Left lung (tissue), 10 donors: ENCODE data around the gene PLAGL2. TPM values are rescaled to one million over a fixed set of nuclear protein-coding genes. Genes with fewer than 3 reads are reported as not detected.

Experiments
- ATAC-seq: fragments of 200-7000 bp; cut with Tn5 transposase; one replicate; pipeline ENCODE4 v1.9.1; 2020; ENCODE audit warnings: moderate library complexity
- DNase-seq, 4 donors: peaks; one replicate each; pipeline ENCODE4 v3.0.0-alpha.2; 2013 to 2020
- H3K27ac ChIP-seq, 2 donors: fragments of 200-600 bp; sonication (generic) in 1 of 2; one replicate each; pipeline versions ENCODE4 v1.5.0 to v1.8.0; 2020 to 2021
- H3K27me3 ChIP-seq, 2 donors: fragments of 200-600 bp; sonication (generic) in 1 of 2; one replicate each; pipeline versions ENCODE4 v1.5.0 to v1.8.0; 2020 to 2021
- H3K36me3 ChIP-seq, 2 donors: fragments of 200-600 bp; sonication (generic) in 1 of 2; one replicate each; pipeline versions ENCODE4 v1.5.0 to v1.8.0; 2020 to 2021
- H3K4me1 ChIP-seq, 2 donors: fragments of 200-600 bp; one replicate each; pipeline ENCODE4 v1.8.0; 2021
- H3K4me3 ChIP-seq, 2 donors: fragments of 200-600 bp; sonication (generic) in 1 of 2; one replicate each; pipeline versions ENCODE4 v1.5.0 to v1.8.0; 2020 to 2021; ENCODE audit warnings: mild to moderate bottlenecking in 1 of 2
- H3K9me3 ChIP-seq, 2 donors: fragments of 200-600 bp; sonication (generic) in 1 of 2; one replicate each; pipeline versions ENCODE4 v1.5.0 to v1.8.0; 2020 to 2021
- CTCF ChIP-seq, 2 donors: fragments of 200-600 bp; sonication (generic) in 1 of 2; IDR thresholded peaks; one replicate each; pipeline versions ENCODE4 v1.5.0 to v1.8.0; 2021; ENCODE audit warnings: antibody characterized with exemption in 2 of 2
- intact Hi-C, 2 donors: fragments of 100-400 bp; cut with DNase I; formaldehyde crosslinking; loops; one replicate each; pipeline versions ENCODE4 v1.11.2 to v1.14.2; 2022
- polyA plus RNA-seq, 6 donors: library from polyadenylated mRNA; unstranded; fragments of 120-200 nt; gene quantifications; one replicate each; pipeline ENCODE4 v1.2.1, GENCODE V29; 2013; ENCODE audit not compliant: insufficient read length in 6 of 6
- total RNA-seq, 2 donors: library from RNA; stranded (reverse); fragmentation: NEBNext Ultra II Directional; extraction: Animal tissue kit (Norgen Biotek cat#: 25700); gene quantifications; one replicate each; pipeline ENCODE4 v1.2.1, GENCODE V29; 2021
- donor health status: DM: no; HTN: yes; CAD: no.
- donor health status: DM: no; HTN: no; CAD: no.

The PLAGL2 gene
- total and polyA plus RNA-seq, 8 donors = 12.6 to 28.0 (median 25.3) TPM

- peaks cover 0 to 78% of the 10 kb centered on the region in 2 donors for H3K36me3 ChIP-seq
Observed at GRCh38 chr20:32158943-32159660, 48.4 kb downstream of the PLAGL2 start.

GRCh38 chr20:32158351-32158750, 49.2 kb downstream of the PLAGL2 start:
- H3K36me3 ChIP-seq = peaks cover 0 to 78% of the 10 kb centered on the region in 2 donors

More at GRCh38 chr20:32158943-32159660, 48.4 kb downstream of the PLAGL2 start:
- Histone ChIP-seq H3K9me3 (no peaks in the 10 kb centered on the region), H3K4me3 (no peak overlapping the region), H3K27ac (no peak overlapping the region), H3K27me3 (no peaks in the 10 kb centered on the region), H3K4me1 (peaks cover 6 to 30% of the 10 kb centered on the region in 2 donors)
- no peak for ATAC-seq
- intact Hi-C loops = no loop called here
- no peak for TF ChIP-seq CTCF (IDR thresholded peaks at IDR 0.05)
- no peak for DNase-seq

GRCh38 chr20:32157611-32158010, 49.9 kb downstream of the PLAGL2 start:
- no peak for ATAC-seq
- TF ChIP-seq CTCF (IDR thresholded peaks at IDR 0.05) = no peak
- intact Hi-C loops = no loop called here
- Histone ChIP-seq H3K27ac (no peak overlapping the region), H3K4me1 (peaks cover 6 to 34% of the 10 kb centered on the region in 2 donors), H3K4me3 (no peak overlapping the region), H3K27me3 (no peaks in the 10 kb centered on the region), H3K36me3 (peaks cover 0 to 78% of the 10 kb centered on the region in 2 donors), H3K9me3 (no peaks in the 10 kb centered on the region)
- no peak for DNase-seq

More at GRCh38 chr20:32158351-32158750, 49.2 kb downstream of the PLAGL2 start:
- H3K9me3 ChIP-seq = no peaks in the 10 kb centered on the region
- no peak overlapping the region for H3K4me3 ChIP-seq
- ATAC-seq (no peak), DNase-seq (no peak)
- intact Hi-C loops = no loop called here
- H3K4me1 ChIP-seq = peaks cover 6 to 34% of the 10 kb centered on the region in 2 donors
- no peak for TF ChIP-seq CTCF (IDR thresholded peaks at IDR 0.05)
- no peaks in the 10 kb centered on the region for H3K27me3 ChIP-seq
- no peak overlapping the region for H3K27ac ChIP-seq

- Histone ChIP-seq H3K27me3 (no peaks in the 10 kb centered on the region), H3K27ac (peak overlapping the region; percentile 50 to 80), H3K4me3 (peak overlapping the region in 1 of 2 donors; percentile 4), H3K36me3 (peaks cover 0 to 78% of the 10 kb centered on the region in 2 donors), H3K4me1 (peaks cover 6 to 34% of the 10 kb centered on the region in 2 donors), H3K9me3 (no peaks in the 10 kb centered on the region)
- intact Hi-C loops = no loop called here
- TF ChIP-seq CTCF (IDR thresholded peaks at IDR 0.05) = peak in 1 of 2 donors; percentile 34
- DNase-seq = peak in 3 of 4 donors; percentile 59 to 95 (median 93)
- peak; percentile 95 for ATAC-seq
Observed at GRCh38 chr20:32155017-32155981, 52.2 kb downstream of the PLAGL2 start.

GRCh38 chr20:32153771-32154170, 53.8 kb downstream of the PLAGL2 start:
- Histone ChIP-seq H3K9me3 (no peaks in the 10 kb centered on the region), H3K4me1 (peaks cover 6 to 34% of the 10 kb centered on the region in 2 donors), H3K27me3 (no peaks in the 10 kb centered on the region), H3K4me3 (no peak overlapping the region), H3K27ac (peak overlapping the region in 1 of 2 donors; percentile 80), H3K36me3 (peaks cover 0 to 78% of the 10 kb centered on the region in 2 donors)
- DNase-seq (no peak), ATAC-seq (no peak)
- no peak for TF ChIP-seq CTCF (IDR thresholded peaks at IDR 0.05)
- intact Hi-C loops = no loop called here
